ENCODE data around the gene RAB36. TPM values are rescaled to one million over a fixed set of nuclear protein-coding genes. Genes with fewer than 3 reads are reported as not detected.

The RAB36 gene, protein sequence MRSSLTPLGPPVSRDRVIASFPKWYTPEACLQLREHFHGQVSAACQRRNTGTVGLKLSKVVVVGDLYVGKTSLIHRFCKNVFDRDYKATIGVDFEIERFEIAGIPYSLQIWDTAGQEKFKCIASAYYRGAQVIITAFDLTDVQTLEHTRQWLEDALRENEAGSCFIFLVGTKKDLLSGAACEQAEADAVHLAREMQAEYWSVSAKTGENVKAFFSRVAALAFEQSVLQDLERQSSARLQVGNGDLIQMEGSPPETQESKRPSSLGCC
- total RNA-seq = 21.5 TPM

DNA sequence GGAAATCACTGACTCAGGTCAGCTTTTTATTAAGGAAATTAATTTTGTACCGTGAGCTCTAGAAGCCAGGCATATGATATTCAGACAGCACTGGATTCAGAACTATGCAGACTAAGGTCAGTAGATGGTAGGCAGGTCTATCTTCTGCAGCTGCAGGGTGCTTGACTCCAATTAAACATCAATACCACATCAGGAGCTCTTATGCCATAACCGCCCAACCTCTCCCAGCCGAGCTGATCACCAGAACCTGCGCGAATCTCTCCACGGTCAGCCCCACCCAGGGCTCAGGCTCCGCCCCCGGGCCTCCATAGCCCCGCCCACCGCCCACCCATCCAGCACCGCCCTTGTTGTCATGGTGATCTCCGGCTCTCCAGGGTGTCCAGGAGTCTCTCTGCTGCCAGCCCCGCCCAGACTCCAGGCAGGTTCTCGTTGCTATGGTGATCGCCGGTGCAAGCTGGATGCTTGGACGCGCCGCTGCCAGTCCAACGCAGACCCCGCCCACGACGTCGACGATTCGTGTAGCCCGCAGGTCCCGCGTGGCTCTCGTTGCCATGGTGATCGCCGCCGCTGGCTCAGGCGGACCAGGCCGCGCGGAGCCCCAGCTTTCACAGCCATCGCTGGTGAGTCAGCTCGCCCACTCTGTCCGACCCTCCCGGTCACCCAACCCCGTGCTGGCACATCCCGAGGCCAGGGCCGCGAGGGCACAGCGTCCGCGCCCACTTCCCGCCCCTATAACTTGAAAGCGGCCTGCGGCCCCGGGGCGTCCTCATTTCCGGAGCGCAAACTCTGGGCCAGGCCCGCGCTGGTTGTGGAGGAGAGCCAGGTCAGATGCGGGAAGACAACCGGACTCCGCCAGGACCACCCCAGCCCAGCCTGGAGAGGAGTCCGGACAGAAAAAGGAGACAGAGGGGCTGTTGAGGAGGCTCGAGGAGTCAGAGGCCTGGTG lies at the start of gene RAB36:
TSS of gene RAB36 (plus strand) at position 546 of the 946 bp plus-strand sequence. CDS start 1,140 bp downstream, outside the sequence.
- DNase-seq (ENCODE audit: low spot score) = peak; percentile 99

DNA sequence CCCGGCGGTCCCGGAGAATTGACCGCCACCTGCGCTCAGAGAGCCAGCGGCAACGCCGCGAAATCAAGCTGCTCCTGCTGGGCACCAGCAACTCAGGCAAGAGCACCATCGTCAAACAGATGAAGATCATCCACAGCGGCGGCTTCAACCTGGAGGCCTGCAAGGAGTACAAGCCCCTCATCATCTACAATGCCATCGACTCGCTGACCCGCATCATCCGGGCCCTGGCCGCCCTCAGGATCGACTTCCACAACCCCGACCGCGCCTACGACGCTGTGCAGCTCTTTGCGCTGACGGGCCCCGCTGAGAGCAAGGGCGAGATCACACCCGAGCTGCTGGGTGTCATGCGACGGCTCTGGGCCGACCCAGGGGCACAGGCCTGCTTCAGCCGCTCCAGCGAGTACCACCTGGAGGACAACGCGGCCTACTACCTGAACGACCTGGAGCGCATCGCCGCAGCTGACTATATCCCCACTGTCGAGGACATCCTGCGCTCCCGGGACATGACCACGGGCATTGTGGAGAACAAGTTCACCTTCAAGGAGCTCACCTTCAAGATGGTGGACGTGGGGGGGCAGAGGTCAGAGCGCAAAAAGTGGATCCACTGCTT lies 49.4 kb upstream of the RAB36 start:
- no peak for DNase-seq (ENCODE audit: low spot score)

DNA sequence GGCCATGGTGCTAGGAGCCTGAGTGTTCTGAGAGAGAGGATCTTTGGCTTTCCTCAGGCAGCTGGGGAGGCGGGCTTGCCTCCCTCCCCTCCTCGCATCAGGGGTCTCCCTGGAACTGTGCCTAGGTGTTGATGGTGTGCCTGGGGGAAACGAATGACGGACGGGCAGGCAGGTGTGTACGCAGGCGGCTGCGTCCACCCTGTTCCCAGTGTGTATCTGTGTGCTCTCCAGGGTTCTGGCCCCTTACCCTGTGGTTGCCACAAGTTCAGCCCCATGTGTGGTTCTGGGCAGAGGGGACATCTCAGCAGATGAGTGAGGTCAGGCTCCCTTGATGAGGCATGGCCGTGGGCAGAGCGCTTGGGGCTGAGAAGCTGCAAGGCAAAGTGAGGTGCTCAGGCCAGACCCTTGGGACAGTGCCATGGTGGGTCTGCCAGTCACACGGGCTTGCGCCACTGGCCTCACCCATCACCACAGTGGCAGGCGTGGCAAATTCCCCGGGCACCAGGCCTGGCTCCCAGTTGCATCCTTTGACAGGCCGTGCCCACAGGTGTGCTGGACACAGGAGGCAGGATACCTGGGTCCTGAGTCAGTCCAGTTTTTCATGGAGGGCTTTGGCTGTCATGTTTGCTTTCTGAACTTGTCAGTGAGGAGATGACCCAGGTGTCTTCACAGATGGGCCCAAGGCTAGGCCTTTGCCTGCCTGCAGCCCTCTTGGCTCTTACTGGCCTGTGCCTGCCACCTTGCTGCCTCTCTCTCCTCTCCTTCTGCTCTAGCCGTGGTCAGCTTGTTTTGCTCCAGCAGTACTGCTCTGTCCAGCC lies 47.7 kb upstream of the RAB36 start:
- DNase-seq (ENCODE audit: low spot score) = no peak

DNA sequence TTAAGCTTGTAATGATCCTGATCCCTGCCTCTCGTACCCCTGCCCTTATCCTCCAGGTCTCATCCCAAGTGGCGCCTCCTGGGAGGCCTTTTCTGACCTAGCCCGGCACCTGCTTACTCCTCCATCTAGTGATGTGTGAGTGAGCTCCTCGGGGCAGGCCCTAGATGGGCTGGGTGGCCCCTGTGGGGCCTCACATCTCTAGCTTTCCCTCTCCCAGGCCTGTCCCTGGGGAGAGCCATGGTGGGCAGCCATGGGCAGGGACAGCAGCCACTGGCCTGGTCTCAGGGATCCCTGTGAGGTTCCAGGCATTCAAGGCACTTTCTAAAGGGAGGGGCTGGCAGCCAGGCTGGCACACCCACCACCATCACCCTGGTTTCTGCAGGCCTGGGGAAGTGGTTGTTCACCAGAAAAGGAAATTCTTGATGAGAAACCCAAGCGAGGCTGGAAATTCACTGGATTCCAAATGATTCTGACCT lies 47.0 kb upstream of the RAB36 start:
- no peak for DNase-seq (ENCODE audit: low spot score)

DNA sequence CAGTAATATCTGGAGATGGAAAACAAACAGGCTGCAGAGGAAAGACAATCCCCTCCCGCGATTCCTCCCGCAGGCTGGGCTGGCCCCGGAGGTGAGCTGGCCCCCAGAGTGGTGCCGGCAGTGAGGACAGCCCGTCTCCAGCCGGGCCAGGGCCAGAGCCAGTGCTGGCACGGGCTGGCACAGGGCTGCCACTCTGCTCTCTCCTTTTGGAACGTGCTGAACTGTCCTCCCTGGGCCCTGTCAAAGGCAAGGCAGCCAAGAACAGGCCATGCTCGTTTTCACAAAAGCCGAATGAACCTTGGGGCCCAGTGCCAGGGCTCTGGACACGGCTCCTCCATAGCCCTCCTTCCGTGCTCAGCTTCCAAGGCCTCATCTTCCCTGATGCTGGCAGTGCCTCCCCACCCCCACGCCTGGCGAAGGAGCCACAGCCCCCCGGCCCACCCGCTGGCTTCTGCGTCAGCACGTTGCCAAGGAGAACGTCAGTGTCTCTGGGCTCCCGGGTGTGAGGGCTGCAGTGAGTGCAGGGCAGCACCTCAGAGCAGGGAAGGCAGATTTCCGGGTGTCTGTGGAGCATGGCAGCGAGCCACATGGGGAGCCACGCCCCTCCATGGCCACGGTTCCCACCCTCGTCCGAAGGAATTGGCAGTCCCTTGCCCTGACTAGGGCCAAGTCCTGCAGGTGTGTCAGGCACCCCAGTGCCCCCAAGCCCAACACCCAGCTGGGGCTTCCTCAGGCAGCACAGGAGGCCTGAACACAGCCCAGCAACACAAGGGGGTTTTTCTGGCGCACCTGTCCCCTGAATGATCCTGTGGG lies 46.4 kb upstream of the RAB36 start:
- DNase-seq (ENCODE audit: low spot score) = peak; percentile 62

DNA sequence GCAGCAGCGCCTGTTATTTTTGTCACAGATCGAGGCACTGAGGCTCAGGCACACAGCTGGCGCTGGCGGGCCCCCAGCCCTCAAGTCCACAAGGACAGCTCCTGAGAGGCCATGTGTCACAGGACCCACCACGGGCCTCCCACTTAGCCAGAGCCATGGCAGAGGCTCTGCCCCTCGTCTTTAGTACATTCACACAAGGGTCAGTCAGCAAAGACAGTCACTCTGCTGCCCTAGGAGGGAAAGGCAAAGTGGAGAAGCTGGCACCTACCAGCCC lies 45.8 kb upstream of the RAB36 start:
- no peak for DNase-seq (ENCODE audit: low spot score)

DNA sequence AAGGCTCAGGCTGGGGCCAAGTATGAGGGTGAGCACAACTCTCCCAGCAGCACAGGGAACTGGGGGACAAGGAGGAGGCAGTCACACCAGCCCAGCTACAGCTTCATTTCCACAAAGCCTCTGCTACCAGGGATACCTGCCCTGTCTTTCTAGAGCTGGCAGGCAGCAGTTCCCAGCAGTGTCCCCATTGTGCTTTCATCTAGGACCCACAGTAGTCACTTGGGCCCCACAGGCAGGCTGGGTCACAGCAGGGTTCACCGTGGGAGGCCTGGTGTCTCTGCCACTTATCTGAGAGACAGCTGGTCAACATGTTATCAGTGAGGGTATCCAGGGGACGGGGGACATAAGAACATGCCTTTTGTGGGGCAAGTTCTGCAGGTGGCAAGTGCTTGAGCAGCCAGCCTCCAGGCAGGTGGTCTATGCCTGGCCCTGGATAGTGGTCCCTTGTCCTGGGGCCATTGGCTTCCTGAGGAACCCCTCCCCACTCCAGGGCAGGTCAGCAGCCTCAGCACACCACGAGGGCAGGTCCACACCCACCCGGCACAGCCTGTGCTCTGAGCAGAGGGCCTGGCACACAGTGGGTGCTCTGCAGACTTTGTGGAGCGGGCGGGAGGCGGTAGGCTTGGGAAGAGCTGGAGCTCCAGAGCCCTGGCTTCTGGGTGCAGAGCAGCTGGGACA lies 45.0 kb upstream of the RAB36 start:
- DNase-seq (ENCODE audit: low spot score) = no peak

DNA sequence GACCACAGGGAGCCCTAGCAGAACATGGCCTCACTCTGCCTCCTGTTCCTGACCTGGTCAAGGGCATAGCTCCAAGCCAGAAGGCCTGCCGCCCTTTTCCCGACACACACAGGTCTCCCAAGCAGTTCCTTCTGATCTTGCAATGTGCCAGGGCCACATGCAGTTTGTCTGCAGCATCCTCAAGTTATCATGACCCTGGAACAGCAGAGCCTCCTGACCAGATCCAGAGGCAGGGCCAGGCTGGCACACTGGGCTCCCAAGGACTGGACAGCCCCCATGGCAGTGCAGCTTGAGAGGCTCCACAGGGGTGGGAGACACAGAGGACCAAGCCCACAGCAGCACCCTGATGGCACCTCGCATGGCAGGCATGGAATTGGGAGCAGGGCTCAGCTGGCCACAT lies 43.8 kb upstream of the RAB36 start:
- DNase-seq (ENCODE audit: low spot score) = no peak

DNA sequence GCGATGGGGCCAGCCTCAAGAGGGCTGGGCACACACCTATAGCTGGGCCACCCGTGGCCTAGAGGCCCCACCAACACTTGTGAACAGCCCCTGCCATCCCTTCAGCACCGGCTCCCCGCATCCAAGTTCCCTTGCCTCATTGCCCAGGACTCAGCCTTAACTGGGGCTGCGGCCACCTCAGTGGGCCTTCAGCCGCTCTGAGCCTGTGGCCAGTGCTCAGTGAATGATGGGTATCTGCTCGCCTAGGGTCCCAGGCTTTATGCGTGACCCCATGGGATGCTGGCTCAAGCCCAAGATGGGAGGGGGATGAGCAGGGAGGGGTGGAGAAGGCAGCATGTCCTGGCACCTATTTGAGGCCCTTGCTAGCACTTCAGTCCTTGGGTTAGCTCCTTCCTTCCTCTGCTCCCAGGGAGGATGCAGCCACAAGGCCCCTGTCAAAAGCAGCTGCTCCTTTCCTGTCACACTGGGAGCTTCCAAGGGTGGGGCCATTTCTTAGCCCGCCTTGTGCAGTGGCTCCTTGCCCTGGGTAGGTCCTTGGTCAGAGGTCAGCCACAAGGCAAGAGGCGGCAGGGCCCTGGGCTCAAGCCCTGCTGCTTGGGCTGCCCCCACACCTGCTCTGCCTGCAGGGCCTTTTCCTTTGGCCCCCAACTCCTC lies 43.1 kb upstream of the RAB36 start:
- no peak for DNase-seq (ENCODE audit: low spot score)

DNA sequence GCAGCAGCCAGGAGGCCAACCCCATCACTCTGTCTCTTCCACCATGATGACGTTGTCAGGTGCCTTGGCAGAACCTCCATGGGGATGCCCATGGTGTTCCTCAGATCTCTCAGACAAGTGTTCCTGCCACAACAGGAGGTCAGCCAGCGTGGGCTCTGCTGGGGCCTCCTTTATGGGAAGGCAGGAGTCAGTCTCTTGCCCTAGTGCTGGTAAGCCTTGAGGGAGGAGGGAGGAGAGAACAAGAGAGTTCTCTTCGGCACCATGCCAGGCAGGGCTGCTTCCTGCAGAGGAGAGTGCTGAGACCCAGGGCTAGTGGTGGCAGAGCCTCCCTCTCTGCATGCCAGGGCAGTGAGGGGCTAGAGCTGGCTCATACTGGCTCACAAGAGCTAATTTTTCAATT lies 42.5 kb upstream of the RAB36 start:
- DNase-seq (ENCODE audit: low spot score) = no peak

DNA sequence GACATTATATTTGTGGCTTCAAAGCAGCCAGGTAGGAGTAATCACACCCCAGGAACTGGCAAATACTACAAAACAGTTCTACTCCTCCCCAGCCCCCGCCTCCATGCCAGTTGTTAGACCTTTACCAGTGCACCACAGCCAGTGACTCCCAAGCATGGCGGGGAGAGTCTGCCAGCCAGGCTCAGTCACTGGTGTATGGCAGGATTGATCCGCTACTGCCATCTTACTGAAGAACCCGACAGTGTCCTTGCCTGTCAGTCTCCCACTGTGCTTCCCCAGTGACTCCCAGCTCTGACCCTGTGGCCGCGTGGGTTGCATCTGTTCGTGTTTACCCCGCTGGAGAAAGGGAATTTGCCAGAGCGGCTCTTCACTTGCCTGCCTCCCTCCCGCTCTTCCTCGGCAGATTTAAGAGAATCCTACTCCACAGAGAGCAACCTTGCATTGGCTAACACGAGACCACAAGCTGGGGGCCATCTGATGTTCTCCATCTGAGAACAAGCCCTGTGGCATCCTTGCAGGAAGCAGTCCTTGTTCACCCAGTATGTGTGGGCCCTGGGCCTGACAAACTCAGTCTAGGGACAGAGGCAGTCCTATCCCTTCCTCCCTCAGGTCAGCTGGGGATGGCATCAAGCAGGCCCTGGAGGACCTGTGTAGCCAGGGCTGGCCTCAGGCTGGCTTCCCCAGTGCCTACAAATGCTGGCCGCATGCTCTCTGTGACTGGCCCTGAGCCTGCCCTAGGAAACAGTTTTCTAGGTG lies 41.9 kb upstream of the RAB36 start:
- DNase-seq (ENCODE audit: low spot score) = no peak

DNA sequence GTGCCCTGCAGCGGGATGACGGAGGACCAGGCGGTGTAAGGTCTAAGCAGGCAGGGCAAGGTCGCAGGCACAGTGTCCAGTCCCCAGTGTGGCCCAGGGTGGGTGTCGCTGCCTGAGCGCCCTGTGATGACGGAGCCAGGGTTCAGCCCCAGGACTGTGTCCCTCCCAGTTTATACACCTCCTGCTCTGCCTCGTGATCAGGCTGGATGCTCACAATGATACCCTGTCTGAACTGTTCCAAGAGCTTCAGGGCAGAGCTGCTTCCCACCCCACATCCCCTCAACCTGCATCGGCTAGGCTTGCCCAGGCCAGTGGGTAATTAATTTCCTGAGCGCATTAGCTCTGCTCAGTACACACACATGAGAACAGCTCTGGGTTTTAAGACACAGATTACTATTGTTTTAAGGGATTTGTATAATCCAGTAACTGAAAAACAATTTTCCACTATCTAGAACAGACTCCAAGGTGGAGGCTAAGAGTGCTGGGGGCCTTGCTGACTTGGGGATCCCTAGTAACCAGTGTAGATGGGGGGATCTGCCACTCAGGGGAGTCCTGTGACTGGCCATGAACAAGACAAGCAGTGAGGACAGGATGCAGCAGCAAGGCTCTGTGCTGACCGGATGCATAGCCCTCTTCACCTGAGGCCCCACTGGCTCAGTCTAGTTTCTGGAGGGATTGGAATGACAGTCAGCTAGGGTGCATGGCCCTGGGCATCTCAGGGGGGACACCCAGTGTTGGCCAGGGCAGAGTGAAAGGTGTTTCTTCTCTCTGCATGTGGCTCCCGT lies 40.9 kb upstream of the RAB36 start:
- DNase-seq (ENCODE audit: low spot score) = no peak

DNA sequence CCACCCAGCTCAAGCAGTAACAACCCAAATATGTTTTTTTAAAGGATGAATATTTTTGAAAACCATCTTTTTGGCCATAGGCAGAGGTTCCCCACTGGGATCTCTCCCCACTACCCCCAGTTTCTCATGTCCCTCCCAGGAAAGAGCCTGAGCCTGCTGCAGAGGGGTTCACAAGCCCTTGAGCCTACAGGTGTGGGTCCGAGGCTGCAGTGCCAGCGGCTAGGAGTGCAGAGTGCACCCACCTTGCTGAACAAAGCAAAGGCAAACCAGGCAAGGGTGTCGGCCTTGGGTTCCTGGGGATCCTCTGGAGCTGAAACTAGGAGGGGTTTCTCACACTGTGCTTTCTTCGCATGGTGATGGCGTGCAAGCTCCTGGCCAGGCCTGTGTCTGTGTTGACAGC lies 40.0 kb upstream of the RAB36 start:
- no peak for DNase-seq (ENCODE audit: low spot score)

DNA sequence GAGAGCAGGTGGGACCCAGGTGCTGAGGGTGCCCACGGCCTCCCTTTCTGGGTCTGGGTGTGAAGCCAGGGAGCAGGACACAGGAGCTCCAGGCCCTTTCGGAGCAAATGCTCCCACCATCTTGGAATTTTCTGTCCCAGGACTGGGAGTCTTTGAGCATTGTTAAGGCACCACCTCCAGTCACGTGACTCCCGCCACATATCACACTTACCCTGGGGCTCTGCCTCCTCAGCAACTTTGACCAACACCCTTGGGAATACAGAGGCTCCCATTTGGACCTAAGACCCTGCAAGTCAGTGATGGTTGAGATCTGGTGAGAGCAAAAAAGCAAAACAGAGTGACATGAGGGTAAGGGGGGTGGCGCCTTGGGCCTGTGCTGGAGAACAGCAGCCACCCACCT lies 39.4 kb upstream of the RAB36 start:
- no peak for DNase-seq (ENCODE audit: low spot score)

DNA sequence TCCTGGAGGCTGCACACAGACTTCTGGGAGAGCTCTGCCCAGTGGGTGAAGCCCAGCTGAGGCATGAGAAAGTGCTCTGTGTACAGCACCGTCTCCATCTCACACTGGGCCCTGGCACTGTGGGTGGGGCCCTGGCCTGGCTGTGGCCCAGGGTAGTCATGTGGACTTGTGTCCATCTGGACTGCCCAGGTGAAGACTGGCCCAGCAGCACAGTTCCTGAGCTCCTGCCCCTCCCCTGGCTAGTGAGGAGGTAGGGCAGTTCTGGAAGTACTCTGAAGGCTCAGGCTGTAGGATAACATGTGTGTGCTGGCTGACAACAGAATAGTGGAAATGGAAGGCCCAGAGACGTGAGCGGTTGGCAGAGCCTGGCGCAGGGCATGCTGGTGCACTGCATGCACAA lies 38.9 kb upstream of the RAB36 start:
- DNase-seq (ENCODE audit: low spot score) = no peak

DNA sequence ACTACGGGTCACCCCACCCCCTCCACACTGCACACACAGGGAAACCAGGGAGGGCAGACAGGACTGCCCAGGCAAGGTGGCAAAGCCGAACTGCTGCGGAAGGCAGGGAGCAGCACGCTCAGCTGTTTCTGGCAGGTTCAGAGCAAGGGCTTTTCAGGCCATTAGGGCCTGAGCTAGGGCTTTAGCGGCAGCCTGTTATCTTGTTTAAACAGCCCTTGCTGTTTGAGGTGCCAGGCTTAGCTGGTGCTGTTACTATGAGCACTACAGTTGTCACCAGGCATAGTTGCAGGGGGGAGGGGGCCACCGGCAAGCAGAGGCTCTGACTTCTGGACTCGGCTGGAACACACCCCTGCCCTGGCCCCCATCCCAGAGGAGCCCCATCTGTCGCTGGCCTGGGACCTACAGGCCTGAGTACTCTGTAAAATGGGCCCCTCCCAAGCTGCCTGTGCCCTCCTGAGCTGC lies 38.3 kb upstream of the RAB36 start:
- no peak for DNase-seq (ENCODE audit: low spot score)

DNA sequence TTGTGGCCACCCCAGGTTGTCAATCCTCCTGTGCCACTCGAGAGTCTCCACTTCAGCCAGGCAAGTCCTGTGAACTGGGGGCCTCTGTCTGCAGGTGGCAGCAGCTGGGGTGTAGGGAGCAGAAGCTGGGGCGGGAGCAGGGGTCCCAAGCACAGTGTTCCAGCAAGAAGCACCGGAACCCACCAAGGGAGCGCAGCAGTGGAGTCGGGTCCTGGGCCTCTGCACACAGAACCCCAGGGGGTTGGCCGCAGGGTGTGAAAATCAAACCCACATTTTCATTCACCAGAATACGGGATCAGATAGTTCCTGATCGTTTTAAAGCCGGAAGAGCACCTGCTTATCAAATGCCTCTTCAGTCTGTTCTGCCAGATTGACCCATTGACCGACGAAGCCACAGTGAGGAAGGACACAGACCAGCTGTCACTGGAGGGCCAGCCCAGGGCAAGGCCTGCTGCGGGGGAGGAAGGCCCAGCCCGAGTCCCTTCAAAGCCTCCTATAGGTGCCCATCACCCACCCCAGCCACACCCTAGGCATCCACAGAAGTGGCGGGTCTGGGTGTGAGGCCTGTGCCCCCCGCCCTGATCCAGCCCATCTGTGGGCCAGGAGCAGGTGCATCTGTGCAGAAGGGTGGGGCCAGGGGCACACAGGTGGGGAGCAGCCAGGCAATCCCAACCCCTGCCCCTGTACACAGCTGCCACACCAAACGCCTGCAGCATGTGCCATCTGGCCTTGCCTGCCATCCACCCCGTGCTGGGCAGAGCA lies 37.6 kb upstream of the RAB36 start:
- no peak for DNase-seq (ENCODE audit: low spot score)
